D341Med (cell line): ENCODE data around the gene DDX21.
A peak's percentile ranks its signal among the peaks of the same experiment; 100 is the strongest.
"Not testable (repeated sequence)": the region's sequence is repeated elsewhere in the genome, so short reads cannot be mapped to it uniquely, and the experiment has no call there.

Source experiments
- DNase-seq: peaks from one replicate; pipeline ENCODE4 v3.0.0; 2012; ENCODE audit warnings: low spot score

DDX21 gene

DNA sequence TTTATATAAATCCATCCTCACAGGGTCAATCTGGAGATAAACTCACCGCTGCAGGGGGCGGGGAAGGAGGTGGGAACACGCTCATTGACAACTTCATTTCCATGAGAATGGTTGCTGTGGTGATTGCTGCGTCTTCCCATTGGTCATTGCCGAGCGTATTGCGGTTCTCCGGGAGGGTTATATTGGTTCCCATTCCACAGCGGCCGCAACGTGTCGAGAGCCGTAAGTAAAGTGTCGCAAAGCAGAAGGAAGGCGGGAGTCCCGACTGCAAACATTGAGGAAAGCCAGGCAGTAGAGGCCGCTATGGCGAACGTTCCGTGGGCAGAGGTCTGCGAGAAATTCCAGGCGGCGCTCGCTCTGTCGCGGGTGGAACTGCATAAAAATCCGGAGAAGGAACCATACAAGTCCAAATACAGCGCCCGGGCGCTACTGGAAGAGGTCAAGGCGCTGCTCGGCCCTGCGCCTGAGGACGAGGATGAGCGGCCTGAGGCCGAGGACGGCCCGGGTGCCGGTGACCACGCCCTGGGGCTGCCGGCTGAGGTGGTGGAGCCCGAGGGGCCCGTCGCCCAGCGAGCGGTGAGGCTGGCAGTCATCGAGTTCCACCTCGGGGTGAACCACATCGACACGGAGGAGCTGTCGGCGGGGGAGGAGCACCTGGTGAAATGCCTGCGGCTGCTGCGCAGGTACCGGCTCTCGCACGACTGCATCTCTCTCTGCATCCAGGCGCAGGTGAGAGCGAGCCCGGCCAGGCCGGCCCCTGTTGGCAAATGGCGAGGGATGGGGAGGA, 32.8 kb downstream of the DDX21 start, which contains the start of gene KIFBP:
Gene KIFBP (plus strand): TSS at position 274 of the 787 bp plus-strand sequence. CDS start 30 bp downstream, at position 304.
- DNase-seq: peak; percentile 86

- no peak for DNase-seq
Observed at GRCh38 chr10:68989317-68989990, 33.5 kb downstream of the DDX21 start.

- no peak for DNase-seq
Observed at GRCh38 chr10:68992636-68993440, 36.9 kb downstream of the DDX21 start.

DNA sequence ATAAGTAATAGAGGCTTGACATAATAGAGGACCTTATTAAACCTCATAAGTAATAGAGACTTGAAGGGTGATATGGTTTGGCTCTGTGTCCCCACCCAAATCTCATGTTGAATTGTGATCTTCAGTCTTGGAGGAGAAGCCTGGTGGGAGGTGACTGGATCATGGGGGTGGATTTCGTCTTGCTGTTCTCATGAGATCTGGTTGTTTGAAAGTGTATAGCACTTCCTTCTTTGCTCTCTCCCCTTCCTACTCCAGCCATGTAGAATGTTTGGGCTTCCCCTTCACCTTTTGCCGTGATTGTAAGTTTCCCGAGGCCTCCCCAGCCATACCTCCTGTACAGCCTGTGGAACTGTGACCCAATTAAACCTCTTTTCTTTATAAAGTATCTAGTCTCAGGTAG, 41.2 kb downstream of the DDX21 start:
- no peak for DNase-seq

GRCh38 chr10:69004821-69005220, 48.9 kb downstream of the DDX21 start:
- DNase-seq: no peak

DNA sequence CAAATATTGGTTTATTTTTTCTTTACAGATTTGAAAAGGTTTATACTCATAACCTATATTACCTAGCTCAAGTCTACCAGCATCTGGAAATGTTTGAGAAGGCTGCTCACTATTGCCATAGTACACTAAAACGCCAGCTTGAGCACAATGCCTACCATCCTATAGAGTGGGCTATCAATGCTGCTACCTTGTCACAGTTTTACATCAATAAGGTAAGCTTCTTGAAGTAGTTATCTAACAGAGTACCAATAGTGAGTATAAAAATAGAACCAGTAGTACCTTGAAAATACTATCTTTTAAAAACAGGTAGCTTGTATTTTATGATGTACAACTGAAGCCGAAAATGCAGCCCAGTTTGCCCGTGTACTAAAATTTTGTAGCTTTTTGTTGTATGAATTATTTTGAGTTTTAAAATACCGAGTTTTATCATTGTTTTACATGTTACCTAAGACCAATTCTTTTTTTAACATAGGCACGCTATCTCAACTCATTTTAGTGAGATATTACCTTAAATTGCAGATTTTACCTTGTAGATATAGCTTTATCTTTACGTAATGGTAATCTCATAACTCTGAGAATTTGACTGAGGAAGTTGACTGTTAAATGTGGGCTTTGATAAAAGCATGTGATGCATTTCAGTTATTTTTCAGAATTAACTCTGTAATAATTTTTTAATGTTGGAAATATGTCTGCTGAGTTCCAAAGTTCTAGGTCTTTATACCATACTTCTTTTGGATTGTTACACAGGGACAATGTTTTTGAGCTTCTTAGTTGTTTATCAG, 49.9 kb downstream of the DDX21 start:
- DNase-seq: no peak

DNA sequence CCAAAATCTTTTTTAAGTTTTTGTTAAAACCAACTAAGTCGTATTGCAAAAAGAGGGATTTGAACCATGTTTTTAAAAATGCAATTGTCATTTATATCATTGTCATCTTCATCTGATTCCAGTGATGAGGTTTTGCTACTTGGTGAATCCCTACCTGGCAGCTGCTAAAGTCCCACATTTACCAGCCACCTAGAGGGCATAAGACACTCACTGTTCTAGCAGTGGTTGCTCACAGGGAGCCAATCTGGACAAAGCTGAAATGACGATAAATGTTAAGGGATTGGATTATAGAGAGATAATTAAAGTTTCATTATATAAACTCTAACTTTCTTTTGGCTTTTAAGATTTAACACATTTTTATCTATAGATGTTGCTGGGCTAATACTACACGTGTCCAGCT, 51.3 kb downstream of the DDX21 start:
- no peak for DNase-seq

GRCh38 chr10:69009360-69009759, 53.4 kb downstream of the DDX21 start:
- no peak for DNase-seq

DNA sequence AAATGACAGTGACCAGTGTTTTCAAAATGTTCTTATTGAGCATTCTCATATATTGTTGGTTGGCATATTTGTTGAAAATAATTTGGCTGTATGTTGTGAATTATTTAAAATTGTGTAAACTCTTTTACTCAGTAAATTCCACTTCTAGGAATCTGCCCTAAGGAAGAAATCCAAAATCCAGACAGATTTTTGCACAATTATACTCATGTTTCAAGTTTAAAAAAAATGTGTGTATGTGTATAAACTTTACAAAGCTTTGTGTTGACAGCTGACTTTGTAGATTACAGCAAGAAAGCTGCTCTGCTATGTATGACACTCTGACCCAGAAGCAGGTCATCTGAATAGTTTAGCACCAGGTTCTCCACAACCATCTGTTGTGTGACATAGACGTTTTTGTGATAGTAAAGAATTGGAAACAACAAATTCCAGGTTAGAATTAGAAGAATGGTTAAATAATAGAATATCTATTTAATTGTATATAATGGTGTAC, 54.2 kb downstream of the DDX21 start:
- DNase-seq: no peak

DNA sequence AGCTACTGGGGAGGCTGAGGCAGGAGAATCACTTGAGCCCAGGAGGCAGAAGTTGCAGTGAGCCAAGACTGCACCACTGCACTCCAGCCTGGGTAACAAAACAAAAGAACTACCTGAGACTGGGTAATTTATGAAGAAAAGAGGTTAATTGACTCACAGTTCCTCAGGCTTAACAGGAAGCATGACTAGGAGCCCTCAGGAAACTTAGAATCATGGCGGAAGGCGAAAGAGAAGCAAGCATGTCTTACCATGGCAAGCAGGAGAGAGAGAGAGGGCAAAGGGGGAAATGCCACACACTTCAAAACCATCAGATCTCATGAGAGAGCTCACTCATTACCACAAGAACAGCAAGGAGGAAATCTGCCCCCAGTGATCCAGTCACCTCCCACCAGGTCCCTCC, 56.8 kb downstream of the DDX21 start:
- DNase-seq: not testable (repeated sequence)

- DNase-seq: no peak
Observed at GRCh38 chr10:69014171-69014570, 58.2 kb downstream of the DDX21 start.

DNA sequence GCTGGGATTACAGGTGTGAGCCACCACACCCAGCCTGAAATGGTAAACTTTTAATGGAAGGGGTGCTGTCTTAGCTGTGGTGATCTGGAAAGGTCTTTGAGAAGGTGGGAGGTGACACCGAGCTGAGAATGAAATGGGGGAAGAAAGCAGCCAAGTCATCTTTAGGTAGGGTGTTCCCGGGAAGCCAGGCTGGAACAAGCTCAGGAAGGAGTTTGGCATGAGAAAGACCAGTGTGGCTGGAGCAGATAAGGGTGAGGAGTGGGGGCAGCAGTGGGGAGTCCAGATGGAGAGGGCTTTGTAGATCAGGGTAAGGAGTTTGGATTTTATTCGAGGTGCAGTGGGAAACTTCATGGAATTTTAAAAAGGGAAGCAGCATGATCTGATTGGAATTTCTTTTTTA, 62.6 kb downstream of the DDX21 start:
- DNase-seq: no peak

- DNase-seq: no peak
Observed at GRCh38 chr10:69022611-69023010, 66.6 kb downstream of the DDX21 start.

GRCh38 chr10:69025370-69025896, 69.5 kb downstream of the DDX21 start:
- DNase-seq: no peak

DNA sequence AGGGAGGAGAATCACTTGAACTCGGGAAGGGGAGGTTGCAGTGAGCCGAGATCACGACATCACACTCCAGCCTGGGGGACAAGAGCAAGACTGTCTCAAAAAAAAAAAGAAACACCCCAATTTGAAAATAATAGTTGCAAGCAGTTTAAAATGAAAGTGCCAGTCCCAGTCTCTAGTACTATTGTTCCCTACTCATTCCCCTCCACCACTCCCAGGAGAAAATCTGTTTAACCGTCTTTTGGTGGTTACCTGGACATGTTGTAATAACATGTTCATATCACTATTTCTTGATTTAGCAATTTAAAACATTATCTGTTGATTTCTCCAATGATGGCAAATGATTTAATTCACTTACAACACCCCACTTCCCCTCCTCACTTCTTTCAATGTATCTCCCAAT, 77.3 kb downstream of the DDX21 start:
- DNase-seq: no peak
